ENCODE results near the gene EXD2.

EXD2 gene

DNA sequence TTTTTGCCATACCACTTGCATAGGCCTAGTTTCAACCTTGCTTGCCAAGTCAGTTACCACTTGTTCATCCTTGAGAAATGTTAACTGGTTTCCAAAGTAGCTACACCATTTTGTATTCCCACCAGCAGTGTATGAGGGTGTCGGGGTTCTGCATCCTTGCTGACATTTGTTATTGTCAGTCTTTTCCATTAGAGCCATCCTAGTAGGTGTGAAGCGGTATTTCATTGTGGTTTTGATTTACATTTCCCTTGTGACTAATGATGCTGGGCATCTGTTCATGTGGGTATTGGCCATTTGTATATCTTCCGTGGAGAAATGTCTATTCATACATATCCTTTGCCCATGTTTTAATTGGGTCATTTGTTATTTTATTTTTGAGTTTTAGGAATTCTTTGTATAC, 41.1 kb downstream of the EXD2 start:
- H3K23ac ChIP-seq (ENCODE audit: low read depth, low read length, poor library complexity) = no peak overlapping the region
- no peak overlapping the region for H2BK120ac ChIP-seq (ENCODE audit: low read depth, low read length)
- no peak overlapping the region for H2AFZ ChIP-seq (ENCODE audit: low read length)
- H3K9me3 ChIP-seq (replicated peaks in 1 of 2; ENCODE audit: control insufficient read depth in 2 of 2, insufficient read depth in 1 of 2, low read depth in 1 of 2, low read length in 2 of 2) = no peaks in the 10 kb centered on the region
- no peak overlapping the region for H2AK5ac ChIP-seq (ENCODE audit: low read depth, low read length)
- no peak overlapping the region for H4K91ac ChIP-seq (ENCODE audit: low read depth, low read length, poor library complexity)
- no peak overlapping the region for H3K18ac ChIP-seq (ENCODE audit: low read length)
- H4K8ac ChIP-seq (ENCODE audit: low read depth, low read length) = no peak overlapping the region
- H3K14ac ChIP-seq (ENCODE audit: low read length) = no peak overlapping the region
- no CpG with 5 or more reads among the region's 3 CpGs for WGBS, 2 donors (ENCODE audit: extremely low coverage in 2 of 2, insufficient read length in 2 of 2, insufficient replicate concordance in 1 of 2)
- no peaks in the 10 kb centered on the region for H3K79me1 ChIP-seq (ENCODE audit: low read depth, low read length)
- no peak overlapping the region for H2BK5ac ChIP-seq (ENCODE audit: low read length)
- H3K4me3 ChIP-seq (ENCODE audit: low read length in 2 of 2) = no peak overlapping the region
- H3K4me1 ChIP-seq (ENCODE audit: control insufficient read depth in 2 of 2, insufficient read depth in 1 of 2, low read depth in 1 of 2, low read length in 2 of 2) = peaks cover 0 to 1% of the 10 kb centered on the region in 2 donors
- H3K27me3 ChIP-seq (ENCODE audit: control insufficient read depth in 3 of 3, insufficient read depth in 3 of 3, low read depth in 1 of 3, low read length in 3 of 3) = no peaks in the 10 kb centered on the region
- H2BK12ac ChIP-seq (ENCODE audit: low read length) = no peak overlapping the region
- H3K27ac ChIP-seq (replicated peaks; ENCODE audit: low read length) = no peak overlapping the region
- H2BK15ac ChIP-seq (ENCODE audit: low read length) = no peak overlapping the region
- no peak overlapping the region for H3K4ac ChIP-seq (ENCODE audit: low read length)
- no peak for DNase-seq (ENCODE audit: low spot score)
- H3K4me2 ChIP-seq (ENCODE audit: insufficient read depth, low read length, poor library complexity, severe bottlenecking) = no peak overlapping the region
- H3K36me3 ChIP-seq (replicated peaks in 1 of 2; ENCODE audit: control insufficient read depth in 2 of 2, insufficient read depth in 2 of 2, low read length in 2 of 2) = peaks cover 24 to 72% of the 10 kb centered on the region in 2 donors
- no peak overlapping the region for H3K9ac ChIP-seq (ENCODE audit: low read depth, low read length, poor library complexity)

DNA sequence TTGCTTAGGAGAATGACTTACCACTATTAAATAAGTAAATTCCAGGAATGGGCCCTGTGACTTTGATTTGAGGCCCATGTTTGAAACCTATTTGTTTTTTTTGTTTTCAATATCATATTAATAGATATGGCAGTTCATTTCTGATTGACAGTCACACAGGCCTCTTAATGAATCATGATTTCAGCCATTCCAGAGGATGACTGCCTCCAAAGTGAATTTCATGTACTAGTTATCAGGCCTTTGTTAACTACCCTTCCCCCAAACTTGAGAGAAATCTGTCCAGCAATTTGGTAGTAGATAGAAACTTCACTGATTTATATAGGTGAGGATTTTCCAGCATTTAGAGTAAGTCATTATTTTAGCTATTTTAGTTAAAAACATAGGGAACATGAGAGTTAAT, 42.8 kb downstream of the EXD2 start:
- Histone ChIP-seq H3K23ac (ENCODE audit: low read depth, low read length, poor library complexity) (no peak overlapping the region), H2BK12ac (ENCODE audit: low read length) (no peak overlapping the region), H3K9ac (ENCODE audit: low read depth, low read length, poor library complexity) (no peak overlapping the region), H3K4me3 (ENCODE audit: low read length in 2 of 2) (no peak overlapping the region), H3K36me3 (replicated peaks in 1 of 2; ENCODE audit: control insufficient read depth in 2 of 2, insufficient read depth in 2 of 2, low read length in 2 of 2) (peaks cover 32 to 82% of the 10 kb centered on the region in 2 donors), H3K14ac (ENCODE audit: low read length) (no peak overlapping the region), H3K4me1 (ENCODE audit: control insufficient read depth in 2 of 2, insufficient read depth in 1 of 2, low read depth in 1 of 2, low read length in 2 of 2) (peaks cover 0 to 1% of the 10 kb centered on the region in 2 donors), H3K79me1 (ENCODE audit: low read depth, low read length) (no peaks in the 10 kb centered on the region), H3K4ac (ENCODE audit: low read length) (no peak overlapping the region), H3K18ac (ENCODE audit: low read length) (no peak overlapping the region), H3K4me2 (ENCODE audit: insufficient read depth, low read length, poor library complexity, severe bottlenecking) (no peak overlapping the region), H2BK15ac (ENCODE audit: low read length) (no peak overlapping the region), H2BK5ac (ENCODE audit: low read length) (no peak overlapping the region), H3K27ac (replicated peaks; ENCODE audit: low read length) (no peak overlapping the region), H2BK120ac (ENCODE audit: low read depth, low read length) (no peak overlapping the region), H4K91ac (ENCODE audit: low read depth, low read length, poor library complexity) (no peak overlapping the region), H3K27me3 (ENCODE audit: control insufficient read depth in 3 of 3, insufficient read depth in 3 of 3, low read depth in 1 of 3, low read length in 3 of 3) (no peaks in the 10 kb centered on the region), H2AFZ (ENCODE audit: low read length) (no peak overlapping the region), H3K9me3 (replicated peaks in 1 of 2; ENCODE audit: control insufficient read depth in 2 of 2, insufficient read depth in 1 of 2, low read depth in 1 of 2, low read length in 2 of 2) (no peaks in the 10 kb centered on the region), H2AK5ac (ENCODE audit: low read depth, low read length) (no peak overlapping the region), H4K8ac (ENCODE audit: low read depth, low read length) (no peak overlapping the region)
- no peak for DNase-seq (ENCODE audit: low spot score)

DNA sequence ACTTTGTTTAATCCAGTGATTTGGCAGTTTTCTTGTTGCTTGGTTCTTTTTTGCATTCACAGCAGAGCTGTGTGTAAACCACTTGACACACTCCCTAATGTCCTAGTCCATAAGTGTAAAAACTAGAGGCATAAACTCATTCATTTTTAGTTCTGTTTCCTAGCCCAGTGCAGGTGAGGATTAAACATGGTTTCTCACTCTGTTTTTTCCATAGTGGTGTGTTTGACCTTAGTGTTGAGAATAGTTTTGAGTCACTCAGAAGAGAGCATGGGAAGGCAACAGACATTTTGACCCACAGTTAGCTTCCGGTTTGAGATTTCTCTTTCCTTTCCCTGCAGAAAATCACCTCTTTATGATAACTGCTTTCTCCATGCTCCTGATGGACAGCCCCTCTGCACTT, 44.4 kb downstream of the EXD2 start:
- Histone ChIP-seq H3K36me3 (replicated peaks in 1 of 2; ENCODE audit: control insufficient read depth in 2 of 2, insufficient read depth in 2 of 2, low read length in 2 of 2) (peaks cover 35 to 82% of the 10 kb centered on the region in 2 donors), H3K27me3 (ENCODE audit: control insufficient read depth in 3 of 3, insufficient read depth in 3 of 3, low read depth in 1 of 3, low read length in 3 of 3) (no peaks in the 10 kb centered on the region), H3K23ac (ENCODE audit: low read depth, low read length, poor library complexity) (no peak overlapping the region), H3K4me3 (ENCODE audit: low read length in 2 of 2) (no peak overlapping the region), H3K4me1 (ENCODE audit: control insufficient read depth in 2 of 2, insufficient read depth in 1 of 2, low read depth in 1 of 2, low read length in 2 of 2) (peaks cover 0 to 1% of the 10 kb centered on the region in 2 donors), H3K4me2 (ENCODE audit: insufficient read depth, low read length, poor library complexity, severe bottlenecking) (no peak overlapping the region), H2AFZ (ENCODE audit: low read length) (no peak overlapping the region), H2AK5ac (ENCODE audit: low read depth, low read length) (no peak overlapping the region), H3K27ac (replicated peaks; ENCODE audit: low read length) (no peak overlapping the region), H2BK15ac (ENCODE audit: low read length) (no peak overlapping the region), H4K8ac (ENCODE audit: low read depth, low read length) (no peak overlapping the region), H3K9me3 (replicated peaks in 1 of 2; ENCODE audit: control insufficient read depth in 2 of 2, insufficient read depth in 1 of 2, low read depth in 1 of 2, low read length in 2 of 2) (no peaks in the 10 kb centered on the region), H2BK12ac (ENCODE audit: low read length) (no peak overlapping the region), H3K4ac (ENCODE audit: low read length) (no peak overlapping the region), H3K79me1 (ENCODE audit: low read depth, low read length) (no peaks in the 10 kb centered on the region), H4K91ac (ENCODE audit: low read depth, low read length, poor library complexity) (no peak overlapping the region), H2BK120ac (ENCODE audit: low read depth, low read length) (no peak overlapping the region), H2BK5ac (ENCODE audit: low read length) (no peak overlapping the region), H3K14ac (ENCODE audit: low read length) (no peak overlapping the region), H3K9ac (ENCODE audit: low read depth, low read length, poor library complexity) (no peak overlapping the region), H3K18ac (ENCODE audit: low read length) (no peak overlapping the region)
- DNase-seq (ENCODE audit: low spot score) = no peak
- WGBS, 2 donors (ENCODE audit: extremely low coverage in 2 of 2, insufficient read length in 2 of 2, insufficient replicate concordance in 1 of 2) = no CpG with 5 or more reads among the region's 1 CpG

GRCh38 chr14:69237142-69237541, 45.8 kb downstream of the EXD2 start:
- Histone ChIP-seq H3K27ac (replicated peaks; ENCODE audit: low read length) (no peak overlapping the region), H3K9me3 (replicated peaks in 1 of 2; ENCODE audit: control insufficient read depth in 2 of 2, insufficient read depth in 1 of 2, low read depth in 1 of 2, low read length in 2 of 2) (no peaks in the 10 kb centered on the region), H2AFZ (ENCODE audit: low read length) (no peak overlapping the region), H4K8ac (ENCODE audit: low read depth, low read length) (no peak overlapping the region), H4K91ac (ENCODE audit: low read depth, low read length, poor library complexity) (no peak overlapping the region), H2BK15ac (ENCODE audit: low read length) (no peak overlapping the region), H3K4ac (ENCODE audit: low read length) (no peak overlapping the region), H3K4me1 (ENCODE audit: control insufficient read depth in 2 of 2, insufficient read depth in 1 of 2, low read depth in 1 of 2, low read length in 2 of 2) (peaks cover 0 to 1% of the 10 kb centered on the region in 2 donors), H2AK5ac (ENCODE audit: low read depth, low read length) (no peak overlapping the region), H3K79me1 (ENCODE audit: low read depth, low read length) (no peaks in the 10 kb centered on the region), H3K36me3 (replicated peaks in 1 of 2; ENCODE audit: control insufficient read depth in 2 of 2, insufficient read depth in 2 of 2, low read length in 2 of 2) (peaks cover 33 to 81% of the 10 kb centered on the region in 2 donors), H2BK120ac (ENCODE audit: low read depth, low read length) (no peak overlapping the region), H3K27me3 (ENCODE audit: control insufficient read depth in 3 of 3, insufficient read depth in 3 of 3, low read depth in 1 of 3, low read length in 3 of 3) (no peaks in the 10 kb centered on the region), H3K23ac (ENCODE audit: low read depth, low read length, poor library complexity) (no peak overlapping the region), H3K9ac (ENCODE audit: low read depth, low read length, poor library complexity) (no peak overlapping the region), H3K14ac (ENCODE audit: low read length) (no peak overlapping the region), H3K4me2 (ENCODE audit: insufficient read depth, low read length, poor library complexity, severe bottlenecking) (no peak overlapping the region), H3K4me3 (ENCODE audit: low read length in 2 of 2) (no peak overlapping the region), H2BK12ac (ENCODE audit: low read length) (no peak overlapping the region), H2BK5ac (ENCODE audit: low read length) (no peak overlapping the region), H3K18ac (ENCODE audit: low read length) (no peak overlapping the region)
- WGBS, 2 donors (ENCODE audit: extremely low coverage in 2 of 2, insufficient read length in 2 of 2, insufficient replicate concordance in 1 of 2) = no CpG with 5 or more reads among the region's 1 CpG
- no peak for DNase-seq (ENCODE audit: low spot score)
